Stomach (tissue), 4 donors: ENCODE data around the gene ZDHHC18.

Experiments used
- EP300 ChIP-seq: sonication (generic); formaldehyde crosslinking; IDR thresholded peaks from one replicate; pipeline ENCODE4 v1.6.1; 2017; ENCODE audit warnings: antibody characterized with exemption
- POLR2A ChIP-seq, 4 donors: fragments of 450-650 bp; IDR thresholded peaks; one replicate each; pipeline ENCODE4 v1.6.1; 2016; ENCODE audit warnings: antibody characterized with exemption in 4 of 4, control low read depth in 2 of 4, mild to moderate bottlenecking in 1 of 4, moderate library complexity in 1 of 4
- TF ChIP-seq, protein P1 (sequence below), 7 experiments: fragments of 450-650 bp in 4 of 7; fragments of 200-600 bp in 3 of 7; sonication (generic) in 3 of 7; IDR thresholded peaks; one replicate each; pipeline ENCODE4 v1.5.1; 2016 to 2019; ENCODE audit warnings: antibody characterized with exemption in 7 of 7, control low read depth in 2 of 7, mild to moderate bottlenecking in 1 of 7

DNA sequence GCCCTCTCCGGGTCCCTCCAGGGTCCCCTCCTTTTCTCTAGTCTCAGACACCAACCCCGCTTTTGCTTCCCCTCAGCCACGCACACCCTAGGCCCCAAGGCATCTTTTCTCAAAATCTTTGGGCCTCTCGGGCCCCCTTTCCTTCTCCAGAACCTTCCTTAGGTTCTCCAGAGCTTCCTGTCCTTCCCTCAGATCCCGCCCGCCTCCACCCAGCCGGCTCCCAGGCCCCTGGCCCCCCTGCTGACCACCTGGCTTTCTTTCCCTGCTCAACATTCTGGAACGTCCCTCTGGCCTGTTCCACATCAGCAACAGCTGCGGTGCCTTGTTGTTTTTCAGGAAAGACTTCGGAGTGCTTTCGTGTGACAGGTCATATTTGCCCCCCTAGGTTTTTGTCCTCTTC is 1.2 kb downstream of the ZDHHC18 start:
- TF ChIP-seq POLR2A (IDR thresholded peaks at IDR 0.05) (no peak), EP300 (no peak)
- TF ChIP-seq, protein P1, sequence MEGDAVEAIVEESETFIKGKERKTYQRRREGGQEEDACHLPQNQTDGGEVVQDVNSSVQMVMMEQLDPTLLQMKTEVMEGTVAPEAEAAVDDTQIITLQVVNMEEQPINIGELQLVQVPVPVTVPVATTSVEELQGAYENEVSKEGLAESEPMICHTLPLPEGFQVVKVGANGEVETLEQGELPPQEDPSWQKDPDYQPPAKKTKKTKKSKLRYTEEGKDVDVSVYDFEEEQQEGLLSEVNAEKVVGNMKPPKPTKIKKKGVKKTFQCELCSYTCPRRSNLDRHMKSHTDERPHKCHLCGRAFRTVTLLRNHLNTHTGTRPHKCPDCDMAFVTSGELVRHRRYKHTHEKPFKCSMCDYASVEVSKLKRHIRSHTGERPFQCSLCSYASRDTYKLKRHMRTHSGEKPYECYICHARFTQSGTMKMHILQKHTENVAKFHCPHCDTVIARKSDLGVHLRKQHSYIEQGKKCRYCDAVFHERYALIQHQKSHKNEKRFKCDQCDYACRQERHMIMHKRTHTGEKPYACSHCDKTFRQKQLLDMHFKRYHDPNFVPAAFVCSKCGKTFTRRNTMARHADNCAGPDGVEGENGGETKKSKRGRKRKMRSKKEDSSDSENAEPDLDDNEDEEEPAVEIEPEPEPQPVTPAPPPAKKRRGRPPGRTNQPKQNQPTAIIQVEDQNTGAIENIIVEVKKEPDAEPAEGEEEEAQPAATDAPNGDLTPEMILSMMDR (IDR thresholded peaks at IDR 0.05), result no peak
